Stimulated activated CD4-positive, alpha-beta T cell treated with anti-CD3 and anti-CD28 coated beads, TNF-alpha, amount 100 ng/mL, for 1 hour (primary cell): ENCODE results near the gene TRIM51G.
"Not testable (repeated sequence)": the region's sequence is repeated elsewhere in the genome, so short reads cannot be mapped to it uniquely, and the experiment has no call there.

ENCODE experiments used
- DNase-seq, 3 donors: peaks; one replicate each; pipeline ENCODE4 v3.0.0-alpha.2; 2020; ENCODE audit warnings: low read depth in 3 of 3, low spot score in 1 of 3

Gene TRIM51G

GRCh38 chr11:48983785-48984184, at the start of gene TRIM51G:
Gene TRIM51G, minus strand, starts transcription at chr11:48983885. Its CDS starts 2,190 bp downstream, at chr11:48981695.
- not testable (repeated sequence) for DNase-seq

- DNase-seq: not testable (repeated sequence)
Measured at GRCh38 chr11:49028523-49028922, 44.8 kb upstream of the TRIM51G start, which contains the start of gene TRIM49B. Gene TRIM49B, plus strand, starts transcription at chr11:49028823. Its CDS starts 2,777 bp downstream, at chr11:49031600.

- not testable (repeated sequence) for DNase-seq
Measured at GRCh38 chr11:48968592-48968991, 15.1 kb downstream of the TRIM51G start.

DNA sequence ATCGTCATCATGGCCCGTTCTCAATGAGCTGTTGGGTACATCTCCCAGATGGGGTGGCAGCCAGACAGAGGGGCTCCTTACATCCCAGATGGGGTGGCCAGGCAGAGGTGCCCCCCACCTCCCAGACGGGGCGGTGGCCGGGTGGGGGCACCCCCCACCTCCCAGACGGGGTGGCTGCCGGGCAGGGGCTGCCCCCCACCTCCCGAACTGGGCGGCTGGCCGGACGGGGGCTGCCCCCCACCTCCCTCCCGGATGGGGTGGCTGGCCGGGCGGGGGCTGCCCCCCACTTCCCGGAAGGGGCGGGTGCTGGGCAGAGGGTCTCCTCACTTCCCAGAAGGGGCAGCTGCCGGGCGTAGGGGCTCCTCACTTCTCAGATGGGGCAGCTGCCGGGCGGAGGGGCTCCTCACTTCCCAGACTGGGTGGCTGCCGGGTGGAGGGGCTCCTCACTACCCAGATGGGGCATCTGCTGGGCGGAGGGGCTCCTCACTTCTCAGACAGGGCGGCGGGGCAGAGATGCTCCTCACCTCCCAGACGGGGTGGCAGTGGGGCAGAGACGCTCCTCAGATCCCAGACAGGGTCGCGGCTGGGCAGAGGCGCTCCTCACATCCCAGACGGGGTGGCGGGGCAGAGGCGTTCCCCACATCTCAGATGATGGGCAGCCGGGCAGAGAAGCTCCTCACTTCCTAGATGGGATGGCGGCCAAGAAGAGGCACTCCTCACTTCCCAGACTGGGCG, 28.2 kb downstream of the TRIM51G start:
- DNase-seq: not testable (repeated sequence)

DNA sequence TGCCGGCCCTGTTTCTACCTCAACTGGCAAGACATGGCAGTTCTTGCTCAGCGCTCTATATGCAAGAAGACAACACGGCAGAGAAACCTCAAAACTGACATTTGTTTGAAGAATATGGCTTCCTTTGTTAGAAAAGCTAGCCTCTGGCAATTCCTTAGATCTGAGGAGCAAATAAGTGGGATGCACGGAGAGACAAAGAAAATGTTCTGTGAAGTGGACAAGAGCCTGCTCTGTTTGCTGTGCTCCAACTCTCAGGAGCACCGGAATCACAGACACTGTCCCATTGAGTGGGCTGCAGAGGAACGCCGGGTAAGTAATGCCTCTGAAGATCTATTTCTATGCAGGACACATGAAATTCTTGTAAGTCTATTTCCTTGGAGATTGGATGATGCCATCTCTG, 37.9 kb downstream of the TRIM51G start:
- not testable (repeated sequence) for DNase-seq
